ENCODE results near the gene SPSB1.

The SPSB1 gene

DNA sequence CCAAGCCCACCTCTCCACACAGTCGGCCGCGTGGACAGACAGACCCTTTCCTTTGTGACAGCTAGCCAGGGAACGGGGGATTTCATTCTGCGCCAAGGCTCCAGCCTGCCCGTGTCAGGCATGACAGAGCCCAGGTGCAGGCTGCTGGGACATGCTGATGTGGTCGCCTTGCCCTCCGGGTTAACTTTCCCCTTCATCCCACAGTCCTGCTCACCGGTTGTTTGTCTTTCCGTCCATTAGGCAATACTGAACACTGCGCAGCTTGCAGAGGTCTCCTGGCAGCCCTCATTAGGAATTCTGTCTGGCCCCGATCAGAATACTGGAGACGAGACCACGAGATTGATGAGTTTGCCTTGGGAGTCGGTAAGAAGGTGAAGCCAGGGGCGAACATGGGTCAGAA lies 62.8 kb downstream of the SPSB1 start:
- peaks cover 11% of the 10 kb centered on the region; the same call in 1 of the 2 replicates for H4K20me1 ChIP-seq
- H3K4me1 ChIP-seq, result peaks cover 77% of the 10 kb centered on the region
- H3K4me3 ChIP-seq, result no peak overlapping the region
- 0 out of 2 replicates have a peak, but pooled peaks cover 5% of the 10 kb centered on the region for H3K9me3 ChIP-seq
- no peaks in the 10 kb centered on the region for H3K27me3 ChIP-seq
- H3K9ac ChIP-seq, result no peak overlapping the region
- H3K36me3 ChIP-seq, result peaks cover 43% of the 10 kb centered on the region
- H3K4me2 ChIP-seq, result no peak overlapping the region
- no peak for TF ChIP-seq Cebpa-rat (IDR thresholded peaks at IDR 0.05)
- no peak overlapping the region for H3K27ac ChIP-seq

DNA sequence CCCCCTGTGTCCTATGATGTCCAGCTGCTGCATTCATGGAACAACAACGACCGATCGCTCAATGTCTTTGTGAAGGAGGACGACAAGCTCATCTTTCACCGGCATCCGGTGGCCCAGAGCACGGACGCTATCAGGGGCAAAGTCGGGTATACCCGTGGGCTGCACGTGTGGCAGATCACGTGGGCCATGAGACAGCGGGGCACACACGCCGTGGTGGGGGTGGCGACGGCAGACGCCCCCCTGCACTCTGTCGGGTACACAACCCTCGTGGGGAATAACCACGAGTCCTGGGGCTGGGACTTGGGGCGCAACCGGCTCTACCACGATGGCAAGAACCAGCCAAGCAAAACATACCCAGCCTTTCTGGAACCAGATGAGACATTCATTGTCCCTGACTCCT lies 63.3 kb downstream of the SPSB1 start:
- H3K27me3 ChIP-seq, result no peaks in the 10 kb centered on the region
- no peak overlapping the region for H3K27ac ChIP-seq
- peaks cover 6% of the 10 kb centered on the region; the same call in 1 of the 2 replicates for H4K20me1 ChIP-seq
- H3K4me1 ChIP-seq, result peaks cover 80% of the 10 kb centered on the region
- peaks cover 43% of the 10 kb centered on the region for H3K36me3 ChIP-seq
- no peak for TF ChIP-seq Cebpa-rat (IDR thresholded peaks at IDR 0.05)
- H3K4me2 ChIP-seq, result no peak overlapping the region
- no peak overlapping the region for H3K9ac ChIP-seq
- 0 out of 2 replicates have a peak, but pooled peaks cover 5% of the 10 kb centered on the region for H3K9me3 ChIP-seq
- no peak overlapping the region for H3K4me3 ChIP-seq

DNA sequence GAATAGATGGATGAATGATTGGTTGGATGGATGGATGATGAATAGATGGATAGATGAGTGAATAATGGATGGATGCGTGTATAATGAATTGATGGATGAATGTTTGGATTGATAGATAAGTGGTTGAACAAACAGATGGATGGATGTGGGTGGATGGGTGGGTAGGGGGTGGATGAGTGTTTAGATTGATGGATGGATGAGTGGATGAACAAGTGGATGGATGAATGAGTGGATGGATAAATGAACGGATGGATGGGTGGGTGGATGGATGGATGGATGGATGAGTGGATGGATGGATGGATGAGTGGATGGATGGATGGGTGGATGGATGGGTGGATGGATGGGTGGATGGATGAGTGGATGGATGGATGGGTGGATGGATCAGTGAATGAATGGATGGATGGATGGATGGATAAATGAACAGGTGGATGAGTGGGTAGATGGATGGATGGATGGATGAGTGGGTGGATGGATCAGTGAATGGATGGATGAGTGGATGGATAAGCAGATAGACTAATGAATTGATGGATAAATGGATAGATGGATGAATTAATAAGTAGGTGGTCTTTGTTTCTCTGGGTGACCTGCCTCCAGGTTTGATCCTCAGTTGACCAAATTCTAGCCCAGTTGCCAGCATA lies 64.3 kb downstream of the SPSB1 start:
- no peaks in the 10 kb centered on the region for H3K27me3 ChIP-seq
- TF ChIP-seq Cebpa-rat (IDR thresholded peaks at IDR 0.05), result no peak
- peaks cover 43% of the 10 kb centered on the region for H3K36me3 ChIP-seq

GRCh38 chr1:9357958-9358357 lies 65.3 kb downstream of the SPSB1 start:
- Histone ChIP-seq H3K4me1 (peaks cover 81% of the 10 kb centered on the region), H4K20me1 (0 out of 2 replicates have a peak, but pooled peaks cover 4% of the 10 kb centered on the region)

More for the DNA sequence above, 64.3 kb downstream of the SPSB1 start:
- H4K20me1 ChIP-seq, result no peaks in the 10 kb centered on the region
- H3K4me3 ChIP-seq, result no peak overlapping the region
- no peak overlapping the region for H3K9ac ChIP-seq
- no peak overlapping the region for H3K27ac ChIP-seq
- H3K4me2 ChIP-seq, result peak overlapping the region; percentile 6; the same call in 1 of the 2 replicates
- 0 out of 2 replicates have a peak, but pooled peaks cover 5% of the 10 kb centered on the region for H3K9me3 ChIP-seq
- peaks cover 80% of the 10 kb centered on the region for H3K4me1 ChIP-seq

DNA sequence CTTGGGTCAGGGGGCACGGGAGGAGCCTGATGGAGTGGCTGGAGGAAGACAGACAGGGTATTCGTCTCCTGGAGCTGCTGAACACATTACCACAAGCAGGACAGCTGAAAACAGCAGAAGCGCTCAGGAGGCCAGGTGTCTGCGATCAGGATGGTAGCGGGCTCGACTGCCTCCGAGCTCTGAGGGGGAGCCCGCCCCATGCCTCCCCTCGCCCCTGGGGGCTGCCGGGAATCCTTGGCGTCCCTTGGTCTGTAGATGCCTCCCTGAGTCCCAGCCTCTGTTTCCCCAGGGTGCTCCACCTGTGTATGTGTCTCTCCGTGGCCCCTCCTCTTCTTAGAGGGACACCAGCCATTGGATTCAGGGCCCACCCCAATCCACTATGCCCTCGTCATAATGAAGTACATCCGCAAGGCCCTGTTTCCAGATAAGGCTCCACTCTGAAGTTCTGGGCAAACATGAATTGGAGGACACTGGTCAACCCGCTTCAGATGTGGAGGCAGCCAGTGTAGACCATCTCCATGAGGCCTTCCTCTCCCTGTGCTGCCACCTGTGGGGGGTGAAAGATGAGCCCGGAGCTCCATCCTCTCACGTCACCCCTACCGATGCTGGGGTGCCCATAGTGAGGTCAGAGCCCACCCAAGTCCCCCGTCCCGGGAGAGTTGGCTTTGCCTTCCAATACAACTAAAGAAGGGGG lies 67.8 kb downstream of the SPSB1 start:
- H3K27ac ChIP-seq, result peak overlapping the region; percentile 83
- peak overlapping the region; percentile 61; the same call in 1 of the 2 replicates for H3K9ac ChIP-seq
- H3K4me1 ChIP-seq, result peaks cover 87% of the 10 kb centered on the region
- peaks cover 37% of the 10 kb centered on the region for H3K36me3 ChIP-seq
- H3K4me3 ChIP-seq, result no peak overlapping the region; the same call in 1 of the 2 replicates
- H3K4me2 ChIP-seq, result peak overlapping the region; percentile 92
- H3K27me3 ChIP-seq, result no peaks in the 10 kb centered on the region
- H4K20me1 ChIP-seq, result 0 out of 2 replicates have a peak, but pooled peaks cover 9% of the 10 kb centered on the region
- H3K9me3 ChIP-seq, result 0 out of 2 replicates have a peak, but pooled peaks cover 5% of the 10 kb centered on the region
- no peak for TF ChIP-seq Cebpa-rat (IDR thresholded peaks at IDR 0.05)

More at GRCh38 chr1:9357958-9358357, 65.3 kb downstream of the SPSB1 start:
- H3K9ac ChIP-seq, result no peak overlapping the region
- H3K4me3 ChIP-seq, result no peak overlapping the region
- H3K27ac ChIP-seq, result no peak overlapping the region
- no peak for TF ChIP-seq Cebpa-rat (IDR thresholded peaks at IDR 0.05)
- H3K9me3 ChIP-seq, result 0 out of 2 replicates have a peak, but pooled peaks cover 5% of the 10 kb centered on the region
- H3K27me3 ChIP-seq, result no peaks in the 10 kb centered on the region
- peak overlapping the region; percentile 6; the same call in 1 of the 2 replicates for H3K4me2 ChIP-seq
- peaks cover 43% of the 10 kb centered on the region for H3K36me3 ChIP-seq

DNA sequence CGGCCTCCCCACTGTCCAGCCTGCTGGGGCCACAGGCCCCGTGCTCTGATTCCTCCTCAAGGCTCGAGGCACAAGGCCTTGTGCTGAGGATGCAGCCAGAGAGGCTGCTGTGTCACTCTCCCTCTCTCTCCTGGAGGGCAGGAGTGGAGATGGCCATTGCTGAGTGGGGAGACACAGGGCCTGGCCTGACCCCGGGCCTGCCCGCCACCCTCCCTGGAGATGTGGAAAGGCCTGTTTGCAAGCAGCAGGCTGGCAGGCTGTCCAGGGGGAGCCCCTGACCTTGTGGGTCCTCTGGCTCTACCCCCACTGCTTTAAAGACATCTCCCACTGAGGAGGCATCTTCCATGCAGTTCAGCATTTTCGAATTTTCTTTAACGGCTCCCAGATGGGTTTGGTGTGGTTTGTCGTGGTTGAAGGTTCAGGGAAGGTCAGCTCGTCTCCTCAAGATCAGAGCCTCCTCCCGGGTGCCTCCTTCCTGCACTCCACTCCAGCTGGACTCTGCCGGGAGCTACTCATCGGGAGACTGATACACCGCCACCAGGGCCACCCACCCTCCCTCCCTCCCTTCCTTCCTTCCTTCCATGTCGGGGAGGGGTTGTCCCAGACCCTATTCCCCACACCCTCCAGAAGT lies 69.1 kb downstream of the SPSB1 start:
- Histone ChIP-seq H3K4me1 (peaks cover 94% of the 10 kb centered on the region), H3K36me3 (peaks cover 25% of the 10 kb centered on the region), H3K4me2 (peak overlapping the region; percentile 92), H3K4me3 (peak overlapping the region; percentile 11), H3K9me3 (no peaks in the 10 kb centered on the region), H3K9ac (peak overlapping the region; percentile 61), H3K27me3 (no peaks in the 10 kb centered on the region), H4K20me1 (0 out of 2 replicates have a peak, but pooled peaks cover 9% of the 10 kb centered on the region), H3K27ac (peak overlapping the region; percentile 83)
- TF ChIP-seq Cebpa-rat (IDR thresholded peaks at IDR 0.05), result no peak

DNA sequence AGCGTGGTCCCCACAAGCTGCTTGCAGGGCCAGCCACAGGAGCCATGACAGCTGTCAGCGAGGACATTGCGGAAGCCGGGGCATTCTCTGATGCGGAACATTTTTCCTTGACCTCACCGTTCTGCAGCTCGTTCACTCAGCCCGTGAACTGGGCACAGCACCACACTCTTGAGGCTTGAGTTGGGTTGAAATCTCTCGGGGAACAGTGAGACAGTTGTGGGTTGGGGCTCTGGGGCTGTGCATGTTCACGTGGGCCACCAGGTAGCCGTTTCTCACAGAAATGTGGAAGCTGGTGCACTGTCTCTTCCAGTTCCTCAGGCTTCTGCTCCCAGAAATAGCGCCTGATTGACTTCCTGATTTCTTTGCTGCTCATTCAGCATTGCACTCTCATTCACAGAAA lies 69.8 kb downstream of the SPSB1 start:
- peak overlapping the region; percentile 61 for H3K9ac ChIP-seq
- H3K4me3 ChIP-seq, result peak overlapping the region; percentile 52
- H3K4me2 ChIP-seq, result peak overlapping the region; percentile 92
- no peaks in the 10 kb centered on the region for H3K9me3 ChIP-seq
- H3K27me3 ChIP-seq, result no peaks in the 10 kb centered on the region
- peaks cover 18% of the 10 kb centered on the region; the same call in 1 of the 2 replicates for H3K36me3 ChIP-seq
- peak overlapping the region; percentile 83 for H3K27ac ChIP-seq
- H3K4me1 ChIP-seq, result peaks cover 94% of the 10 kb centered on the region
- H4K20me1 ChIP-seq, result peaks cover 9% of the 10 kb centered on the region; the same call in 1 of the 2 replicates
- TF ChIP-seq Cebpa-rat (IDR thresholded peaks at IDR 0.05), result no peak

GRCh38 chr1:9363061-9363471 lies 70.4 kb downstream of the SPSB1 start:
- peaks cover 9% of the 10 kb centered on the region; the same call in 1 of the 2 replicates for H4K20me1 ChIP-seq
- H3K36me3 ChIP-seq, result peaks cover 12% of the 10 kb centered on the region; the same call in 1 of the 2 replicates
- peak overlapping the region; percentile 52 for H3K4me3 ChIP-seq
- no peak overlapping the region for H3K9ac ChIP-seq
- H3K4me2 ChIP-seq, result peak overlapping the region; percentile 92
- H3K9me3 ChIP-seq, result no peaks in the 10 kb centered on the region
- H3K27ac ChIP-seq, result peak overlapping the region; percentile 83
- TF ChIP-seq Cebpa-rat (IDR thresholded peaks at IDR 0.05), result no peak
- H3K27me3 ChIP-seq, result no peaks in the 10 kb centered on the region
- peaks cover 94% of the 10 kb centered on the region for H3K4me1 ChIP-seq

DNA sequence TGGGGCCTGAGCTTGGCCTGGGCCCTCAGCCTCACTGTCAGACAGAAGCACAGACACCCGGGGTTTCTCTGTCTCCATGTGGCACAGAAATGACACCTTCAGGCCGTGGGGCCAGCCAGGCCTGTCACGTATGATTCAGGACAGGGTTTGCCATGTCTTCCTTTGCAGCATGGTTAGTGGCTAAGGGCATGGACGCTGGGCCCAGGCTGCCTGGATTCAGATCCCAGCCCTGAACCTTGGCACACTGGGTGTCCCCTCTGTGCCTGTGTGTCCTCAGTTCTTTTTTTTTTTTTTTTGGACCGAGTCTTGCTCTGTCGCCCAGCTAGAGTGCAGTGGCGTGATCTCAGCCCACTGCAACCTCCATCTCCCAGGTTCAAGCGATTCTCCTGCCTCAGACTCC lies 73.6 kb downstream of the SPSB1 start:
- Histone ChIP-seq H3K4me3 (no peak overlapping the region), H3K36me3 (no peaks in the 10 kb centered on the region), H3K27me3 (no peaks in the 10 kb centered on the region), H3K4me2 (peak overlapping the region; percentile 27), H3K4me1 (peaks cover 91% of the 10 kb centered on the region), H3K9me3 (no peaks in the 10 kb centered on the region), H4K20me1 (peaks cover 9% of the 10 kb centered on the region; the same call in 1 of the 2 replicates), H3K27ac (peak overlapping the region; percentile 12), H3K9ac (no peak overlapping the region)
- TF ChIP-seq Cebpa-rat (IDR thresholded peaks at IDR 0.05), result no peak
